Measurements from ENCODE around the gene GPAT2. TPM values are rescaled to one million over a fixed set of nuclear protein-coding genes. Genes with fewer than 3 reads are reported as not detected.
"Not testable (repeated sequence)": the region's sequence is repeated elsewhere in the genome, so short reads cannot be mapped to it uniquely, and the experiment has no call there.

GPAT2 gene
- total RNA-seq, 1 donor from 2014 or later, result 19.1 TPM

DNA sequence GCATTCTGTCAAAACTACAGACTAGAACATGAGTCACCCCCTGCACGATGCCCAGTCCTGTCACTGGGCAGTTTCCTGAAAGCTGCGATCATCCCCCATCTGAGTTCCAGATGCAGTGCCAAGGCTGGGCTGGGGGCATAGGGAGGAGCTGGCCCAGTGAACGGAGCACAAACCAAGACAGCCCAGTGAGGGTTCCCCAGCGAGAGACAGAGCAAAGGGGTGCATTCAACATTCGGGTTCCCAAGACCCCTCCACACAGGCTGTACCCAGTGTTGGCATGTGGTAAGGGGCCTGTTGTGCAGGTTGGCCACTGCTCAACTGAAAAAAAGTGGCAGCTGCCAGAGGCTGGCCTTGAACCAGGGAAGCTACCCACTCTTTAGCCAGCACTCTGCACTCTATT is 35.6 kb upstream of the GPAT2 start:
- H3K36me3 Mint-ChIP-seq (ENCODE audit: low read depth); H3K27ac Mint-ChIP-seq; H3K27me3 Mint-ChIP-seq (ENCODE audit: low read depth); H3K9me3 Mint-ChIP-seq; H3K4me3 Mint-ChIP-seq (ENCODE audit: low read depth); intact Hi-C loops (cut with micrococcal nuclease); DNase-seq (ENCODE audit: low spot score); H3K4me1 Mint-ChIP-seq (ENCODE audit: low read depth): not testable (repeated sequence)

DNA sequence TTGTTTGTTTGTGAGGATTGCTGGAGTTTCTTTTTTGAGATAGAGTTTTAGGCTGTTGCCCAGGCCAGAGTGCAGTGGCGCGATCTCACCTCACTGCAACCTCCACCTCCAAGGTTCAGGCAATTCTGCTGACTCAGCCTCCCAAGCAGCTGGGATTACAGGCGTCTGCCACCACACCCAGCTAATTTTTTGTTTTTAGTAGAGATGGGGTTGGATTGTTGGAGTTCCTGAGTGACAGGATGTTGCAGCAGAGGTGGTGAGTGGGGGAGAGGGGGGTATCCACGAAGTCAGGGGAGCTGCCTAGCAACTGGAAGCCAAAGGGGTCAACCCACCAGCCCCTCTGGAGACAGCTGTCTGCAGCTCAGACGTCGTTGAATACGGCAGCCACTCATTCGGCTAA is 35.2 kb upstream of the GPAT2 start:
- DNase-seq (ENCODE audit: low spot score); H3K36me3 Mint-ChIP-seq (ENCODE audit: low read depth); intact Hi-C loops (cut with micrococcal nuclease): not testable (repeated sequence)

DNA sequence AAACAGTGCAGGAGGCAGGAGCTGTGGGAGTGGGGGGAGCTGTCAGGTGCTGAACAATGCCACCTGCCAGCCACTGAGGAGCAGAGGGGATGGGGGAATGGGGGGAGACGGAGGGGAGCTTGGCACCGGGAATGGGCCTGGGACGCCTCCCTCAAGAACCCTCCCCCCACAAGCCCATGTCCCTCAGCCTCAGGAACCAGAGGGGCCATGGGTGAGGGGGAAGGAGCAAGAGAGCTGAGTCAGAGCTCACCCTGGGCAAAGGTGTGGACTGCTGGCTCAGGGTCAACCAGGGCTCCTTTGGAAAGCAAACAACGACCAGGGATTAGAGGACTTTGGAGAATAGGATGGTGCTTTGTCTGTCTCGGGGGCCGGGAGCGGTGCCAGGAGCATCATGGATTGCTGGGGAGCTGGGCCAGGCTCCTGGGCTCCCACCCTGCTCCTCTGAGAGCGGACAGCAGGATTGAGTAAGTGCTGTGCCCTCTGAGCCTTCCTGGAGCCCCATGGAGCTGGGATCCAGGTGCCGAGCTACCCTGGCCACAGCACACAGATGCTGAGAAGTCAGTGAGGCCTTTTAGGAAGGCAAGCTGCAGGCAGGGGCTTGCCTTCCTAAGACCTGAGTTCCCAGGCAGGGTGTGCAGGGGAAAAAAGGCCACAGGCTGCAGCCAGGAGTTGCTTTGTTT is 33.3 kb upstream of the GPAT2 start:
- intact Hi-C loops (cut with micrococcal nuclease); H3K4me1 Mint-ChIP-seq (ENCODE audit: low read depth); H3K4me3 Mint-ChIP-seq (ENCODE audit: low read depth); H3K36me3 Mint-ChIP-seq (ENCODE audit: low read depth); DNase-seq (ENCODE audit: low spot score); H3K27ac Mint-ChIP-seq; H3K9me3 Mint-ChIP-seq; H3K27me3 Mint-ChIP-seq (ENCODE audit: low read depth): not testable (repeated sequence)

More for the DNA sequence above, 35.2 kb upstream of the GPAT2 start:
- not testable (repeated sequence) for H3K27ac Mint-ChIP-seq; H3K27me3 Mint-ChIP-seq (ENCODE audit: low read depth); H3K9me3 Mint-ChIP-seq; H3K4me1 Mint-ChIP-seq (ENCODE audit: low read depth); H3K4me3 Mint-ChIP-seq (ENCODE audit: low read depth)

DNA sequence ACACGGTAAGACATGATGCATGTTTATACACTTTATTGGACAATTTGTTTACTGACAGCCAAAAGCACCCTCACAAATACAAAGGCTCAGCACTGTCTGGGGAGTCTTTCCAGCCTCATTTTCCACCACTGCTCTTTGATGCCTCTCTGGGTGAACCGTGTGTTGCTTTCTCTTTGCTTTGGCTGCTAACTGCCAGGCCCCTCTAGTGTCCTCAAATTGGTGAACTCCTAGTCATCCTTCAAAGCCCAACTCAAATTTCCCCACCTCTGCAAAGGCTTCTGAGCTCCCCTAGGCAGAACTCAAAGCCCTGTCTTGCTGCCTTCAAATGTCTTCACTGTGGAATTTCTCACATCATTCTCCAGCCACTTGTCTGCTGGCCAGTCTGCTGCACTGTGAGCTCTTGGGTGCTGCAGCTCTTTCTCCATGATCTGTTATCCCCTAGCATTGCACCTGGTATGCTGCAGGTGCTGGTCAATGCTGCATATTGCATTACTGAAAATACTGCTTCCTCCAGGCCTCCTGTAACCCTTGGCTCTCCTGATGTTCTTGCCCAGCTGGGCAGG is 32.5 kb upstream of the GPAT2 start:
- intact Hi-C loops (cut with micrococcal nuclease); H3K27me3 Mint-ChIP-seq (ENCODE audit: low read depth); H3K27ac Mint-ChIP-seq; H3K4me3 Mint-ChIP-seq (ENCODE audit: low read depth); DNase-seq (ENCODE audit: low spot score); H3K4me1 Mint-ChIP-seq (ENCODE audit: low read depth); H3K9me3 Mint-ChIP-seq; H3K36me3 Mint-ChIP-seq (ENCODE audit: low read depth): not testable (repeated sequence)

DNA sequence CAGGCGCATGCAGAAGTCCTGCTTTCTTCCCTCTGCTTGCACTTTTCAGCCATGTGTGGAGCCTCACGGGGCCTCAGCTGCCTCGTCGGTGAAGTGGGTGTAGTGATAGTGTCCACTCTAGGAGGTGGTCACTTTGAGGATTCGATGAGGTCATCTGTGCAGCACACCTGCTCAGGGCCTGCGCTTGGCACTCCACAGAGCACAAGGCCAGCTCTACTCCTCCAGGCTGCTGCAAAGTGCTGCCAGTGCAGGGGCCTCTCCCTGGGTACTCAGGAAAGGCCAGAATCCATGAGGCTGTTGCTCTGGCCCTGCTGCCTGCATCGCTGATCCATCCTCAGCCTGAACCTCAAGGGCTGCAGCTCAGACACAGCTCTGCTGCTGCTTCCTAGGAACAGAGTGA is 31.8 kb upstream of the GPAT2 start:
- H3K9me3 Mint-ChIP-seq; H3K27me3 Mint-ChIP-seq (ENCODE audit: low read depth); H3K4me3 Mint-ChIP-seq (ENCODE audit: low read depth); H3K4me1 Mint-ChIP-seq (ENCODE audit: low read depth); H3K36me3 Mint-ChIP-seq (ENCODE audit: low read depth); H3K27ac Mint-ChIP-seq; DNase-seq (ENCODE audit: low spot score); intact Hi-C loops (cut with micrococcal nuclease): not testable (repeated sequence)

DNA sequence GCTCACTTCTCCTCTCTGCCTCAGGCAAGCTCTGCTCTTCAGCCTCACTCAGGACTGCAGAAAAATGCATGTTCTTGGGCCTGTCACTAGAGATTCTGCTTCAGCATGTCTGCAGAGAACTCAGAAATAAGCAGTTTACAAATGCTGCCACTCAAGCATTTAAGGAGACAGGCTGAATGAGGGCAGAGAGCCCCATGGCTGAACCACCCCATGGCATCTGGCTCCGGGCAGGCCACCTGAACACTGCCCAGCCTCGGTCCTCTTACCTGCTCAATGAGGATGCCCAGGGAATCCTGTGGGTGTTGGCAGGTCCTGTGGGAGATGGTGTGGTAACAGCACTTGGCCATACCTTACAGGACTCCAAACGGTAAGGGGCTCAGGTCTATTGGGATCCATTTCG is 31.2 kb upstream of the GPAT2 start:
- H3K27ac Mint-ChIP-seq; intact Hi-C loops (cut with micrococcal nuclease); H3K4me1 Mint-ChIP-seq (ENCODE audit: low read depth); H3K27me3 Mint-ChIP-seq (ENCODE audit: low read depth); H3K4me3 Mint-ChIP-seq (ENCODE audit: low read depth); DNase-seq (ENCODE audit: low spot score); H3K9me3 Mint-ChIP-seq; H3K36me3 Mint-ChIP-seq (ENCODE audit: low read depth): not testable (repeated sequence)

DNA sequence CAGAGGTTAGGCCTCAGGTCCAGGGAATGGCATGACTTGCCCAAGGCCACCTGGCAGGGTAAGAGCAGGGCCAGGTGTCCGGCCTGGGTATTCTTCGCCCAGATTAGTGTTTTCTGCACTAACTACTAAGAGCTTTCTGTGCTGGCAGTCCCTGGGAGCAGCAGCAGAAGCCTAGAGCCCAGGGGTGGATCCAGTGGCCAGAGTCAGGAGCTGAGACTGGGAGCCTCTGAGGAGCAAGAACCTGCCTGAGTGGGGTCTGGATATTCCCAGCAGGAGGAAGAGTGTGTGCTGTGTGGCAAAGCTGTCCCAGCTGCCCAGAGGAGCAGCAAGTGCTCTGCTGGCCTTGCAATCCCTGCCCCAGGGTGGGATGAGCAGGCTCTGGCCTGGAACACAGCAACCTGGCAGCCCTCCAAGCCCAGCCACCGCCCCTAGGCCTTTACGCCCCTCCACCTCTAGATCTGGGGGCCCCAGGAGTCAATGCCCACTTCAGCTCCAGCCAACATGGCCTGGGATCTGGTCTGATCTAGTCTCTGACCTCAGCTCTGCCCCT is 30.7 kb upstream of the GPAT2 start:
- no peak overlapping the region for H3K4me3 Mint-ChIP-seq (ENCODE audit: low read depth)
- no peaks in the 10 kb centered on the region for H3K36me3 Mint-ChIP-seq (ENCODE audit: low read depth)
- H3K27ac Mint-ChIP-seq, result no peak overlapping the region
- no peaks in the 10 kb centered on the region for H3K9me3 Mint-ChIP-seq
- no peaks in the 10 kb centered on the region for H3K27me3 Mint-ChIP-seq (ENCODE audit: low read depth)
- no peak for DNase-seq (ENCODE audit: low spot score)
- peaks cover 2% of the 10 kb centered on the region for H3K4me1 Mint-ChIP-seq (ENCODE audit: low read depth)
- intact Hi-C loops (cut with micrococcal nuclease), result no loop called here

DNA sequence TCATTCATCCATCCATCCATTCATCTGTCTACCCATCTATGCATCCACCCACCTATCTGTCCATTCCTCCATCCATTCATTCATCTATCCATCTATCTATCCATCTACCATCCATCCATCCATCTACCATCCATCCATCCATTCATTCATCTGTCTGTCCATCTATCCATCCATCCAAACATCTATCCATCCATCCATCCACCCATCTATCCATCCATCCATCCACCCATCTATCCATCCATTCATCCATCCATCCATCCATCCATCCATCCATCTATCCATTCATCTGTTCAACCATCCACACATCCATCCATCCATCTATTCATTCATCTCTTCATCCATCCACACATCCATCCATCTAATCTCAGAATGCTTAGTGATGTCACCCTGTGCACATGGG is 30.0 kb upstream of the GPAT2 start:
- H3K9me3 Mint-ChIP-seq; H3K36me3 Mint-ChIP-seq (ENCODE audit: low read depth); H3K27ac Mint-ChIP-seq; intact Hi-C loops (cut with micrococcal nuclease); DNase-seq (ENCODE audit: low spot score); H3K27me3 Mint-ChIP-seq (ENCODE audit: low read depth); H3K4me3 Mint-ChIP-seq (ENCODE audit: low read depth); H3K4me1 Mint-ChIP-seq (ENCODE audit: low read depth): not testable (repeated sequence)

DNA sequence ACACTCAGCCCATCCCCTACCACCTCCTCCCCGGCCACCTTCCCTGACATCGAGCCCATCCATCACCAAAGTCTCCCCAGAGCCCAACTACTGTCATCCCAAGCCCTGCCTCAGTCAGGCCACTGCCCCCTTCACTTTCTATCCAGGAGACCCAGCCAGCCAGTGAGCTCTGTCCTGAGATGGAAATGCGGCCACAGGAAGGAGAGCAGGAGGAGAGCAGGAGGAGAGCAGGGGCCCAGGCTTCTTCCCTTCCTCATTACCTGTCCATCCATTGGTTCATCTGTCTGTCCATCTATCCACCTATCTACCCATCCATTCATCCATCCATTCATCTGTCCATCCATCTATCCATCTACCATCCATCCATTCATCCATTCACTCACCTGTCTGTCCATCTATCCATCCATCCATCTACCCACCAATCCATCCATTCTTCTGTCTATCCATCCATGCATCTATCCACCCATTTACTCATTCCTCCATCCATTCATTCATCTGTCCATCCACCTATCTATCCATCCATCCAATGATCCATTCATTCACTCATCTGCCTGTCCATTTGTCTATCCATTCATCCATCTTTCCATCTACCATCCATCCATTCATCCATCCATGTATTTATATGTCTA is 29.4 kb upstream of the GPAT2 start:
- H3K4me1 Mint-ChIP-seq (ENCODE audit: low read depth); intact Hi-C loops (cut with micrococcal nuclease): not testable (repeated sequence)

DNA sequence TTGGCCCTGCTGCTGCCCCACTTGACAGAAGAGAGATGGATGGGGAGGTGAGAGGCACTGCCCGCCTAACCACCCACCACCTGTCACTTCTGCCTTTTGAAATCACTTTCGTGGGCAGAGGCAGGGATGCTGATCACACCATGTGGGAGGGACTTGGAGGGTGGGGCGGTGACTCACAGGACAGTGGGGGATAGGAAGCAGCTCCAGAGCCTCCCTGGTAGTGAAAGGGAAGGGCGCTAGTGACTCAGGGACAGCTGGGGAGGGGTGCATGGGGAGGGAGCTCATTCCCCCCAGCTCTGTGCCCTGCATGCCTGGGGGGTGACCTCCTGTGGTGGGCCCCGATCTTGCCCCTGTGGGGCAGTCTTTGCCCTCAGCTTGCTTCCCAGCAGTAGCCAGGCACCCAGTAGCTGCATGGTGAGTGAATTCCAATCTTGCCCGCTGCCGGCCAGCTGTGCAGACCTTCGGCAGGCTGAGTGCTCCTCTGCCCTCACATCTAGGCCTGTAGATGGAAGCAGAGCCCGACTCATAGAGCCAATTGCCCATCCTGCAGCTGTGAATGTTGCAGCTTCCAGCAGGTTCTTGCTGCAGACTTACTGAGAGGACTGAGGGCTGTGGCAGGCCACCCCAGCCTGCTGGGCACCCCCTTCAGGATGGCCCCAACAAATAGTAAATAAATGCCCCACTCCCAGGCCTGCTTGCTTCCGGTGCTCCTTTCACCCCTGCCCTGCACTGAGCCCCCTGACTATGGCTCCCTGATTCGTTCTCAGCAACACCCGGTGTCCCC is 28.6 kb upstream of the GPAT2 start:
- H3K27me3 Mint-ChIP-seq (ENCODE audit: low read depth); H3K4me3 Mint-ChIP-seq (ENCODE audit: low read depth); DNase-seq (ENCODE audit: low spot score); intact Hi-C loops (cut with micrococcal nuclease); H3K27ac Mint-ChIP-seq; H3K4me1 Mint-ChIP-seq (ENCODE audit: low read depth); H3K36me3 Mint-ChIP-seq (ENCODE audit: low read depth); H3K9me3 Mint-ChIP-seq: not testable (repeated sequence)

More for the DNA sequence above, 29.4 kb upstream of the GPAT2 start:
- not testable (repeated sequence) for H3K4me3 Mint-ChIP-seq (ENCODE audit: low read depth); H3K27me3 Mint-ChIP-seq (ENCODE audit: low read depth); H3K27ac Mint-ChIP-seq; H3K36me3 Mint-ChIP-seq (ENCODE audit: low read depth); DNase-seq (ENCODE audit: low spot score); H3K9me3 Mint-ChIP-seq

DNA sequence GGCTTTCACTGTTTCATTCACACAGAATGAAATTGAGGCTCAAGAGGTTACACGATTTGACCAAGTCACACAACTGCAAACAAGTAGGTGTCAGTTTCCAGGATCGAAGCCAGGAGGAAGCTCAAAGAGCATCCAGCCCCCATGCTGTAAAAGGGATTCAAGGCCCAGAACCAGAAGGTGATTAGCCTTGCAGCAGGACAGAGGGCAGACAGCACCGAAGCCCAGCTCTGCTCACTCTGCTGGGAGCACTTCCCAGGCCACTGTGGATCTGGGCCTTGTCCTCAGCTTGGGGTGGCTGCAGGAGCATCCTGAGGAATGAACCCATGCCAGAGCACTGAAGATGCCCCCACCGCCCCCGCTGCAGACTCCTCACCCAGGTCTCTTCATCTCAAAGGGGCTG is 27.8 kb upstream of the GPAT2 start:
- H3K27me3 Mint-ChIP-seq (ENCODE audit: low read depth); H3K27ac Mint-ChIP-seq; H3K4me1 Mint-ChIP-seq (ENCODE audit: low read depth); intact Hi-C loops (cut with micrococcal nuclease); H3K36me3 Mint-ChIP-seq (ENCODE audit: low read depth); H3K9me3 Mint-ChIP-seq; H3K4me3 Mint-ChIP-seq (ENCODE audit: low read depth); DNase-seq (ENCODE audit: low spot score): not testable (repeated sequence)

DNA sequence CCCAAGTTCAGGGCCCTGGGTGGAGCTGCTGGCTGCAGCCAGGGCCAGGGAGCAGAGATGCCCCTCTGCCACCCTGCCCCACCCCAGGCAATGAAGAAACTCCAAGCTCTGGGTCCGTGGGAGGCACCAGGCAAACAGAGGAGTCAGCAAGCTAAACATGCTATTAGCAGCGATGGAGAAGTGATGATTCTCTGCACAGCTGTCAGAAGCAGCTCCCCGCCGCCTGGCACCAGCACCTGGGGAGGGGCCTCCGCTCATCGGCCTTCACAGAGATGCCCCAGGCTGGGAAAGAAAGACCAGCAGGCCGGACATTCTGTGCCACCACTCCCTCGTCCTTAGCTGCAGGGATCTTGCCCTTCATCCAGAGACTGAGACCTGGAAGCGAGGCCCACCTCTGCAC is 27.2 kb upstream of the GPAT2 start:
- H3K27ac Mint-ChIP-seq; H3K4me1 Mint-ChIP-seq (ENCODE audit: low read depth): not testable (repeated sequence)

More for the DNA sequence above, 27.2 kb upstream of the GPAT2 start:
- H3K9me3 Mint-ChIP-seq; H3K36me3 Mint-ChIP-seq (ENCODE audit: low read depth); intact Hi-C loops (cut with micrococcal nuclease); DNase-seq (ENCODE audit: low spot score); H3K27me3 Mint-ChIP-seq (ENCODE audit: low read depth); H3K4me3 Mint-ChIP-seq (ENCODE audit: low read depth): not testable (repeated sequence)
